Small intestine (tissue), 7 donors: ENCODE data around the gene ATP8B3. TPM values are rescaled to one million over a fixed set of nuclear protein-coding genes. Genes with fewer than 3 reads are reported as not detected.
A peak's percentile ranks its signal among the peaks of the same experiment; 100 is the strongest.

Source experiments
- DNase-seq, 2 donors: peaks; one replicate each; pipeline versions ENCODE4 v3.0.0 to v3.0.0-alpha.2; 2013
- FAIRE-seq: peaks from 2 replicates; lab custom pipeline; 2012; peaks lifted over from hg19 to GRCh38; lab: Jason Lieb, UNC
- H3K27ac ChIP-seq, 3 donors: one replicate each; pipeline ENCODE4 v1.5.1; 2013; ENCODE audit warnings: low read length in 2 of 3, mild to moderate bottlenecking in 2 of 3, control low read depth in 1 of 3, inconsistent platforms in 1 of 3, low read depth in 1 of 3, moderate library complexity in 1 of 3
- H3K27me3 ChIP-seq, 3 donors: one replicate each; pipeline ENCODE4 v1.6.1; 2013; ENCODE audit warnings: low read length in 3 of 3, inconsistent platforms in 1 of 3; ENCODE audit not compliant: control insufficient read depth in 3 of 3, insufficient read depth in 3 of 3
- H3K36me3 ChIP-seq, 3 donors: one replicate each; pipeline ENCODE4 v1.6.1; 2013; ENCODE audit warnings: low read length in 3 of 3, inconsistent platforms in 1 of 3, low read depth in 1 of 3, mild to moderate bottlenecking in 1 of 3, moderate library complexity in 1 of 3; ENCODE audit not compliant: control insufficient read depth in 3 of 3, insufficient read depth in 2 of 3
- H3K4me1 ChIP-seq, 3 donors: one replicate each; pipeline ENCODE4 v1.6.1; 2013; ENCODE audit warnings: low read length in 2 of 3, inconsistent platforms in 1 of 3, low read depth in 1 of 3, mild to moderate bottlenecking in 1 of 3, moderate library complexity in 1 of 3; ENCODE audit not compliant: control insufficient read depth in 3 of 3, insufficient read depth in 2 of 3
- H3K4me3 ChIP-seq, 3 donors: one replicate each; pipeline ENCODE4 v1.5.1; 2013; ENCODE audit warnings: low read length in 3 of 3, control low read depth in 1 of 3, inconsistent platforms in 1 of 3, low read depth in 1 of 3, mild to moderate bottlenecking in 1 of 3, moderate library complexity in 1 of 3
- H3K9me3 ChIP-seq, 2 donors: one replicate each; pipeline ENCODE4 v1.6.1; 2013; ENCODE audit warnings: low read depth in 1 of 2, low read length in 1 of 2; ENCODE audit not compliant: control insufficient read depth in 2 of 2, insufficient read depth in 1 of 2
- WGBS, 3 donors: extraction: QIAGEN DNeasy Blood & Tissue Kit; methylation state at CpG; one replicate each; pipeline ENCODE4 v1.1.7; 2013; 5-methylcytosine and 5-hydroxymethylcytosine counted together
- polyA plus RNA-seq, 4 donors: library from polyadenylated mRNA; stranded (reverse) in 3 of 4; unstranded in 1 of 4; fragments of 200-250 nt in 3 of 4; fragments of 120-200 nt in 1 of 4; gene quantifications; one replicate each; pipeline versions ENCODE4 v1.2.1 to v1.2.3, GENCODE V29; 2013
- donor health status: healthy with polysubstance abuse.
- donor health status: control.
- donor health status: control.
- donor health status: Bipolar disorder and iron deficiency.
- donor health status: healthy.

Gene ATP8B3
- polyA plus RNA-seq, 4 donors = 0.45 to 0.52 (median 0.47) TPM; not detected in 1

DNA sequence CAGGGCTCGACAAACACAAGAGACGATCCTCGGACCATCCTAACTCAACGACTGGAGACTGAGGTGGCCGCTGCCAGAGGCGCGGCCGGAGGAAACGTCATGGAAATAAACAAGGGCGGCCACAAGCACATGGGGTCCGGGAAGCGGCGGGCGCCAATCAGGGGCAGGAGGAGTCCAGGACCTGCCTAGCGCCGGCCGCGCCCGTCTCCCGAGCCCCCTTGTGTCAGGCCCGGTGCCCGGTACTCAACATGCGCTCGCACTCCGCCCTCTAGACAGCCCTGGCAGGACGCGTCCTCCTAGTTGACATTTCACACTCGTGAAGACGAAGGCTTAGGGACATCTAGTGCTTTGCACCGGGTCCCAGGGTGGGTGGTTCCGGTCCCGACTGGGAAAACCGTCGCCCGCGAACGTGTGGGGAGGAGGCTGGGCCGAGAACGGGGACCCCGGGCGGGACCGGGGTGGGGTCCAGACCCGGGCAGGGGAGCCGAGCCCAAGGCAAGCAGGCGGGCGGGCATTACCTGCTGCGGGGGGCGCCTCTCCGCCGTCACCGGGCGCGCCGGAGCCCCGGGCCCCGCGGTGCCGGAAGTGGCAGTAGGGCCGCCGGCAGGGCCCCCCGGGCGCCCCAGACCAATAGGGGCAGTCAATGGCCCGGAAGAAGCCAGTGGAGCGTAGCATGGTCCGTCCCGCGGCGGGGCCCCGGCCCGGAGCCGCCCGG lies 35.8 kb upstream of the ATP8B3 start:
- DNase-seq = peak; percentile 31 to 68
- Histone ChIP-seq H3K36me3 (peaks cover 0 to 44% (median 0%) of the 10 kb centered on the region in 3 donors), H3K9me3 (no peaks in the 10 kb centered on the region), H3K27me3 (no peaks in the 10 kb centered on the region), H3K27ac (peak overlapping the region; percentile 94 to 99 (median 95)), H3K4me1 (peaks cover 4 to 27% (median 6%) of the 10 kb centered on the region in 3 donors), H3K4me3 (peak overlapping the region; percentile 86 to 95 (median 88))
- no peak for FAIRE-seq
- WGBS, 3 donors = 0% methylated on average over 46 to 72 of the region's 72 CpGs

- FAIRE-seq (no peak), DNase-seq (no peak)
- no peaks in the 10 kb centered on the region for H3K27me3 ChIP-seq
- H3K36me3 ChIP-seq = peaks cover 0 to 45% (median 0%) of the 10 kb centered on the region in 3 donors
- peak overlapping the region; percentile 86 to 95 (median 88) for H3K4me3 ChIP-seq
- peaks cover 4 to 22% (median 6%) of the 10 kb centered on the region in 3 donors for H3K4me1 ChIP-seq
- H3K27ac ChIP-seq = peak overlapping the region in 2 of 3 donors; percentile 69 to 99
- no peaks in the 10 kb centered on the region for H3K9me3 ChIP-seq
- WGBS, 3 donors = 2 to 6% (median 3%) methylated on average over 12 of the region's 12 CpGs
Measured at GRCh38 chr19:1847348-1847683, 35.2 kb upstream of the ATP8B3 start.

DNA sequence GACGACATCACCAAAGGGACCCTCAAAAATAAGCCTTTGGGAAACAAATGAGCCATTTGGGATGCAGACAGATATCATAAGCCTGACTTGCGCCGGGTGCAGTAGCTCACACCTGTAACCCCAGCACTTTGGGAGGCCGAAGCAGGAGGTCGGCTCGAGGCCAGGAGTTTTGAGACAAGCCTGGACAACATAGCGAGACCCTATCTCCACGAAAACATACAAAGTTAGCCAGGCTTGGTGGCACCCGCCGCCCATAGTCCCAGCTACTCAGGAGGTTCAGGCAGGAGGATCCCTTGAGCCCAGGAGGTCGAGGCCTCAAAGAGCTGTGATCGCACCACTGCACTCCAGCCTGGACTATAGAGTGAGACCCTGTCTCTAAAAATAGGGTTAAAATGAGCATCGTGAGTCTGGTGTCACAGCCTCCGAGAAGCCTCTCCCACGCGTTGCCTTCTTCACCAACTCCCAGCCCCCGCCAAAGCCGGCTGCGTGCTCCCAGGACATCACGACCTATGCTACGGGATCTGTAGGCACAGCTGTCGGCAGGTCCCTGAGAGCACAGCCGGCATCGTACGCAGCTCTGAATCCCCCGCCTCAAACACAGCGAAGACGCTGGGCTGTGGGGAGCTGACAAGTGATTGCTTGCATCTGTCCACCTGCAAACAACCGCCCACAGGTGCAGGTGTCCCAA lies 34.6 kb upstream of the ATP8B3 start:
- Histone ChIP-seq H3K4me3 (peak overlapping the region in 2 of 3 donors; percentile 86 to 88), H3K4me1 (peaks cover 4 to 17% (median 6%) of the 10 kb centered on the region in 3 donors), H3K27me3 (no peaks in the 10 kb centered on the region), H3K36me3 (peaks cover 0 to 46% (median 0%) of the 10 kb centered on the region in 3 donors), H3K9me3 (no peaks in the 10 kb centered on the region), H3K27ac (no peak overlapping the region)
- 78 to 81% (median 78%) methylated on average over 29 of the region's 29 CpGs for WGBS, 3 donors
- DNase-seq = no peak
- no peak for FAIRE-seq

GRCh38 chr19:1845642-1846041 lies 33.6 kb upstream of the ATP8B3 start:
- no peak for DNase-seq
- Histone ChIP-seq H3K27ac (no peak overlapping the region), H3K27me3 (no peaks in the 10 kb centered on the region), H3K36me3 (peaks cover 0 to 54% (median 0%) of the 10 kb centered on the region in 3 donors), H3K4me3 (no peak overlapping the region), H3K4me1 (peaks cover 4 to 19% (median 8%) of the 10 kb centered on the region in 3 donors), H3K9me3 (no peaks in the 10 kb centered on the region)
- no peak for FAIRE-seq
- WGBS, 3 donors = 85 to 92% (median 88%) methylated on average over 11 of the region's 11 CpGs

GRCh38 chr19:1845125-1845515 lies 33.0 kb upstream of the ATP8B3 start:
- Histone ChIP-seq H3K27ac (no peak overlapping the region), H3K27me3 (no peaks in the 10 kb centered on the region), H3K36me3 (peaks cover 0 to 57% (median 0%) of the 10 kb centered on the region in 3 donors), H3K4me3 (no peak overlapping the region), H3K9me3 (no peaks in the 10 kb centered on the region), H3K4me1 (peaks cover 4 to 22% (median 8%) of the 10 kb centered on the region in 3 donors)
- FAIRE-seq = no peak
- WGBS, 3 donors = 87 to 94% (median 87%) methylated on average over 15 to 16 of the region's 16 CpGs
- DNase-seq = no peak

- Histone ChIP-seq H3K4me1 (peaks cover 4 to 26% (median 9%) of the 10 kb centered on the region in 3 donors), H3K27ac (no peak overlapping the region), H3K27me3 (no peaks in the 10 kb centered on the region), H3K9me3 (no peaks in the 10 kb centered on the region), H3K4me3 (no peak overlapping the region), H3K36me3 (peaks cover 0 to 62% (median 0%) of the 10 kb centered on the region in 3 donors)
- no peak for DNase-seq
- WGBS, 3 donors = 49 to 75% (median 73%) methylated on average over 19 of the region's 19 CpGs
- no peak for FAIRE-seq
Measured at GRCh38 chr19:1844513-1845124, 32.5 kb upstream of the ATP8B3 start.

DNA sequence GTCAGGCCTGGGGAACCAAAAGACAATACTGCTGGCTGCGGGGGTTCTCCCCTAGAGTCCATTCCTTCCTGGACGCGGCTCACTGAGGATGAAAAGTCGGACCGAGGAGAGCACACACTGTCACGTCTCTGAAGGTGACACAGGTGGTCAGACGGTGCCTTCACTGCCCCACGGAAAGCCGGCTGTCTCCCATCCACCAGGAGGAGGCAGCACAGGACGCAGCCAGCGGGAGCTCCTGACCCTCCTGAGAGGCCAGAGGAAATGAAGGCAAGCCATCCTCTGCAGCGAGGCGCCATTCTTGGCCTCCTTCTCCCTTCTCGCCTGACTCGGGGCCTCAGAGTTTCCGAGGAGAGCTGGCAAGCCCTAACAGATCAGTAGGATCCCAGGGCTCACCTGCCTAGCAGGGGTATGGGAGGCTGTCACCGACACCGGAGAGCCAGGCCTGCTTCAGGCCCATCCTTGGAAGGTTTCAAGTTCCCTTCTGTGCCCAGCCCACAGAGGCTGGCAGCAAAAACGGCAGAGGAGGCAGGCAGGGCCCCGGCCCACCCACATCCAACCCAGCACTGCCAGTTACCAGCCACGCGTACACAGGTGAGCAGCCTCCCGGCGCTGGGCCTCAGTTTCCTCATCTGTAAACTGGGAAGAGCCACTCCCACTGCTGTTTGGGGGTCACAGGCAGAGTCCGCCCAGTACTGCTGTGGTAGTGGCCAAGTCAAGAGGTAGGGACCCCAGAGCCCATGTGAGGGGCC lies 31.7 kb upstream of the ATP8B3 start:
- FAIRE-seq (no peak), DNase-seq (no peak)
- Histone ChIP-seq H3K27me3 (no peaks in the 10 kb centered on the region), H3K36me3 (peaks cover 0 to 68% (median 0%) of the 10 kb centered on the region in 3 donors), H3K9me3 (no peaks in the 10 kb centered on the region), H3K4me3 (no peak overlapping the region), H3K27ac (no peak overlapping the region), H3K4me1 (peaks cover 4 to 25% (median 9%) of the 10 kb centered on the region in 3 donors)
- 79 to 81% (median 80%) methylated on average over 25 of the region's 25 CpGs for WGBS, 3 donors

- DNase-seq (no peak), FAIRE-seq (no peak)
- Histone ChIP-seq H3K4me1 (peaks cover 4 to 24% (median 9%) of the 10 kb centered on the region in 3 donors), H3K27ac (no peak overlapping the region), H3K27me3 (no peaks in the 10 kb centered on the region), H3K36me3 (peaks cover 0 to 75% (median 0%) of the 10 kb centered on the region in 3 donors), H3K9me3 (no peaks in the 10 kb centered on the region), H3K4me3 (no peak overlapping the region)
- 90 to 94% (median 91%) methylated on average over 19 to 22 of the region's 22 CpGs for WGBS, 3 donors
Measured at GRCh38 chr19:1843116-1843515, 31.0 kb upstream of the ATP8B3 start.
